NCI-H1048 (cell line): Measurements from ENCODE around the gene ENAH.
A peak's percentile ranks its signal among the peaks of the same experiment; 100 is the strongest.
"Not testable (repeated sequence)": the region's sequence is repeated elsewhere in the genome, so short reads cannot be mapped to it uniquely, and the experiment has no call there.

Experiments
- DNase-seq: peaks from one replicate; lab custom pipeline; 2025; lab: John Stamatoyannopoulos, UW

The ENAH gene

DNA sequence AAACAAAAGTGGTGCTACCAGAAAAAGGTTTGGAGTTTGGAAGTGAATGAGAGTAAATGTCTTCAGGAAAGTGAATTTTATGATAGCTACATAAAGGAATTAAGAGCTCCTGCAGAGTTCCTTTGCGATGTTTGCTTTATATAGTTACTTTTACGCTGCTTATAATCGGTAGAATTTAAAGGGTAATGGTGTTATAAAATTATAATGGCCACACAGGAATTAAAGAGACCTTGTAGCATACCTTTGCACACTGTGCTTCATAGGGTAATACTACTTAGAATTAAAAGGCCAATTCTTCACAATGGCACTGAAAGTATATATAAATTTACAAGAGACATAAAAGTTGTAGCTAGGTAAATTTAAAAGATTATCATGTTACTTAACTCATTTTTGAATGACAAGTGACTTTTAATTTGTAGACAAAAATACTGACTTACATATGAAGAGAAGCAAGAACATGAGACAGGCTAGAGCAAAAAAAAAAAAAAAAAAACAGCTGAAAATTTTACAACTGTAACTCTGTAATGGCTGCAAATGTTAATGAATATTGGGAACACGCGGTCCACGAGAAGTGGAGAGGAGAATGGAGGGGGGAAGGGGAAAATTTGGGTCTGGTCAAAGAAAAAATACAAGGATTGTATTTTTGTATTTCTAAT is 159.2 kb downstream of the ENAH start:
- no peak for DNase-seq

DNA sequence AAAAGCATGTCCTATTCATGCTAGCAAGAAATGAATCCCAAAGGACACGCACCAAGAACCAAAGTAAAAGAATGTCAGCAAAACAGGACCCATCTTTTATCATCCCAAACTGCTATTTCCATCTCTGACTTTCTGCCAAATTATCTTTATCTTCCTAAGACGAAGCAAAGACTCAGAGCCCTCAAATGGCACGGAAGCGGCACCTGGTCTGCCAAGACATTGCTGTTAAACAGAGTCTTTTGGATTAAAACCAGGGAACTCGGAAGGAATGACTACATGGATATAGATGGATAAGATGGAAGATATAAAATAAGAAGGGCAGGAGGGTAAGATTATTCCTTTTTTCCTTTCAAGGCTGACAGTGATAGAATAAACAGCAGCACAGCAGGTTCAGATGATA is 164.2 kb downstream of the ENAH start:
- no peak for DNase-seq

GRCh38 chr1:225486856-225487255 is 166.1 kb downstream of the ENAH start:
- no peak for DNase-seq

- no peak for DNase-seq
Observed at GRCh38 chr1:225485991-225486530, 166.9 kb downstream of the ENAH start.

DNA sequence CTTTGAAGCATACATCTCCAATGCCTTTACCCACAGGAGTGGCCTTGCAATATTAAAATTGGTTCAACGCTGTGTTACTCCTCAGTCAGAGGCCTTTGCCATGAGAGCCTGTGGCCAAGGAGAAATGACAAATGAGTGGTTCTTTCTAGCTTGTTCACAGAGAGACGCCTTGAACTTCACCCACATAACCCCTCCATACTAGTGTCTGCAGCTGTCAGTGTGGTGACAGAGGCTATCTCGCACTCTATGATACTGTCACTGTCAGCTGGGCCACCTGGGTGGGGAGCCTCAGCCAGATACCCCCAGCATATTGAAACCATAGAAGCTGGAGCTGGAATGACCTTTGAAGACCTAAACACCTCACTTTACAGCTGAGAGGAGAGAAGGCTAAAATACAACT is 167.7 kb downstream of the ENAH start:
- no peak for DNase-seq

- DNase-seq = no peak
Observed at GRCh38 chr1:225484657-225485214, 168.2 kb downstream of the ENAH start.

DNA sequence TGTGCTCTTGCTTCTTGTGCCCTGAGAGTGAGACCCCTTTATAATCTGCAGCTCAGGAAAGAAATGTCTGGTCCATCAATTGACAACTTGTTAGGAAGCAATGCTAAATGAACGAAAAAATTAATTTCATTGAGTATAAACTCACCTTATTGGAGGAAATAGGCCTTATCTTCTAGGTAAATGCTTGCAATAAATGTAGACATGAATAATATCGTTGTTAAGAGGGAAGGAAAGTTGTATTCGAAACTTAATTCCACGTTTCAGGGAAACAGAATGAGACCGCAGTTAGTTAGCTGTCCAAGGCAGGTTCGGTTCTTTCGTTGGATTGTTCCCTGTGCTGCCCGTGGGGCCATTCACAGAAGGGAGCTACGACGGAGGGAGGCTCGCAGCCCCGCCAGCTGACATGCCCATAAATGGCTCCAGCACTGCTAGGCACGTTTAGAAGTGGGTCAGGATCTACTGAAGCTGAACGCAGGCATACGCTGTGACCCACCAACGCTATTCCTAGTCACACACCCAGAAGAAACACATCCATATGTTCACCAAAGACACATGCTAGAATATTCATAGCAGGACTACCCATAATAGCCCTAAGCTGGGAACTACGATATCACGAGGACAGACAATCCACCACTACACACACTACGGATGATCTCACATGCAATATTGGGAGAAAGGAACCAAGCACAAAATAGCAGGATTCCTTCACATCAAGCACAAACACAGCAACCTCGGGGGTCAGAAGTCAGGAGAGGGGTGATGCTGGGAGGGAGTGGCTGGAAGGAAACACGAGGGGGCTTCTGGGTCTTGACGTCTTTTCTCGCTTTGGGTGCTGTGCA is 168.9 kb downstream of the ENAH start:
- no peak for DNase-seq

DNA sequence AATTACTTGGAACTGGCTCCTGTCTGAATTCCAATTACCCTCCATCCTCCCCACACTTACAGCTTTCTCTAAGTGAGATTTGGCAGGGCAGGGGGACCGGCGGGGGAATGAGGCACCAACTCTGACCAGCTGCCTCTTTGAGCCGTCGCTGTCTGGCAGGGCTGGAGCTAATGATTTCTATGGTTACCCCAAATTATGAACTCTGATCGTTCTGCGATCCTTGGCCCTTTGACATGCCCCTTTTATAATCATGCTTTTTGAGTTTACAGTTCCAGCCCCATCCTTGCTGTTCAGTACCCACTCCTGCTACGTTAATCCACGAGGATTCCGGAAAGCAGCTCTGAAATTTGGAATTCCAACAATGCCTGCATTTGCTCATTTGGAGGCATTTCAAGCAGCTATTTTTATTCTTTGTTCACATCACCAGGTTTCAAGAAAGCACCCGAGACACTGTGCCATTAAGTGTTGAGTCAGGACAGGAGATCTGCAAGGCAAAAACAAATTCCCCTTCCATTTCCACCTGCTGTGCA is 170.4 kb downstream of the ENAH start:
- no peak for DNase-seq

- no peak for DNase-seq
Observed at GRCh38 chr1:225481738-225482137, 171.2 kb downstream of the ENAH start.

DNA sequence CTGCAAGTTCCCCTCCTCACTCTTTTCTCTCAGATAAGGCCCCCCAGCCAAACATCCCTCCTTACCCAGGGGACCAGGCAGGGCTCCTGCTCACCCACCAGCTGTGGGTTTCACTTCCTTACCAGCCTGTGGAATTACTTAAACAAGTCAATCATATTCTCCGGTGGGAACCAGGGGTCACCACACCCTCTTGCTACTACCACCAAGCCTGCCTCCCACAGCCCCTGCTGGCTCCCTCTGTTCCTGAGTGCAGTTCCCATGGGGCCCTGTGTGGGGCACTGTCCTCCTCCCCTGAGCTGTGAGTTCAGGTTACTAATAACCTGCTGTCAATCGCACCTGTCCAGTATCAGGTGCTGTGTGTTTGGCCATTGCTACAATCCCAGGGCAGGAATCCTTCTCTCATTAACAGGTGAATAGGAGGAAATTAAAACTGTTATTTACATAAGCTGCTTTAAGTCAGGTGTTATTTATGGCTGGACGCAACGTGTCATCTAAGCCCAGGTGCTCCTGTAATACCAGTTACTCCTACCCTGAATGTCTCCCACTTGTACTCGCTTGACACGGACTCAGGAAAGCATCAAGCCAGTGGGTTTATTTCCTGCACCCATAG is 172.0 kb downstream of the ENAH start:
- DNase-seq = no peak

- DNase-seq = no peak
Observed at GRCh38 chr1:225479996-225480720, 172.8 kb downstream of the ENAH start.

- no peak for DNase-seq
Observed at GRCh38 chr1:225479341-225479740, 173.6 kb downstream of the ENAH start.

GRCh38 chr1:225477296-225477911 is 175.5 kb downstream of the ENAH start:
- DNase-seq = no peak

- DNase-seq = no peak
Observed at GRCh38 chr1:225476538-225476988, 176.4 kb downstream of the ENAH start.

DNA sequence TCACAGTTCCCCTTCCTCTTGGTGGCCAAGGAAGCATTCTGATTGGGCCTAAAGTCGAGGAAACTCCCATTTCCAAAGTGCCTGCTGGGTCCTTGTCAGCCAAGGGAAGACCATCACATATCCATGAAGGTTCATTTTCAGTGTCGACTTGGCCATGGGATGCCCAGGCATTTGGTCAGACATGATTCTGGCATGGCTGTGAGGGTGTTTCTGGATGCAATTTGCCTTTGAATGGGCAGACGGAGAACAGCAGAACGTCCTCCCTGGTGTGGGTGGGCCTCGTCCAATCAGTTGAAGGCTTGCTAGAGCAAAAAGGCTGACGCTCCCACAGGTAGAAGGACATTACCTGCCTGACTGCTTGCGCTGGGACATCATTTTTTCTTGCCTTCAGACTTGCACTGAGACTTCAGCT is 176.8 kb downstream of the ENAH start:
- no peak for DNase-seq

DNA sequence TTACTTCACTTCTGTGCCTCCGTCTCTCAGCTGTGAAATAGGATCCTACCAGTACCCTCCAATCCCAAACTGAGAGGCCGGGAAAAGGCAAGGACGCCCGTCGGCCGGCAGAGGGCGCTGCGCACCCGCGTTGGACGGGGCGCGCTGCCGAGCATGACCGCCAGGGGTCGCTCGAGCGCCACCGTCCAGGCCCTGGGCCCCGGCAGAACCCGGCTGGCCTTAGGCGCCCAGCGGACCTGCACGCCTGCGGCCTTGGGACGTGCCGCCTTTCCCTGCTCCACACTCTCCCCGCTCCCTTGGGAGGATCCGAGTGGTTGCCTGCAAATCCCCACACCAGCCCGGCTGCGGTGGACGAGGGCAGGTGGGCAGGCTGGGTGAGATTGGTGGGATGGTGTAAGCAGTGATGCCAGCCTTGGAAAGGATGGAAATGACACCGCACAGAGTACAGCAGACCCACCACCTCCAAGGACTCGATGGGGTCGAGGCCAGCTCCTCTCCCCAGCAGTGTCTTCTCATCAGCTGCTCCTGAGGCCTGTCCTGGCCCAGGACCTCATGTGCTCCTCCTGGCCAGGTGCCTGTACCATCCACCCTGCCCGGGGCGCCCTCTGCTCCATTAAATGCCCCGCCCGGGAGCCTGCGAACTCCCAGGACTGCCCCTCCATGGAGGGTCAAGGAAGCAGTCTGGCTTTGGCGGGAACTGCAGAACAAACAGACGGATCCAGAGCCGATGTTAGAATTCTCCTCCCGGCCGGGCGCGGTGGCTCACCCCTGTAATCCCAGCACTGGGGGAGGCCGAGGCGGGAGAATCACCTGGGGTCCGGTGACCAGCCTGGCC is 177.7 kb downstream of the ENAH start:
- DNase-seq = peak; percentile 42

DNA sequence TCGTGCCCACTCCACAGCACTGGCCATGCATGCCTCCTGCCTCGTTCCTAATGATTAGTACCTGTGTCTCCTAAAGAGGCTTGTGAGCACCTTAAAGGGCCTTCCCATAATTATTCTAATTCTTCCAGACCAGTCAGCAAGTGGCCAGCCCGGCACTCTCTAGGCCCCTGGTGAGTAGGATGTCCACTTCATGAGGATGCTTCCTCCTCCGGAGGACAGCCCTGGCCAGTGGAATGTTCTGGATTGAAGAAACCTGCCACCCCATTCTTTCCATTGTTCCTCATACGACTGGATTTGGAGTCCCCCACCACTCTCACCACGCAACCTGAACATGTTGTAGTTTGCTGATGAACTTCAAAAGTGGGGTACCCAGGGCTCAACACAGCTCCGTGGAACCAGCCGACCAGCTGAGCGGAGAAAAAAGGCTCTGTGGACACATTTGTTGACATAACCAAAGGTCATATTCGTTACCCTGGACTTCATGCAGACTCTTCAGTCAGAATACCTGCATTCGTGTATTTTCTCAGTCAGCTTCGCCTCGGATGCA is 178.4 kb downstream of the ENAH start:
- DNase-seq = no peak

GRCh38 chr1:225473676-225474438 is 179.1 kb downstream of the ENAH start:
- DNase-seq = not testable (repeated sequence)

DNA sequence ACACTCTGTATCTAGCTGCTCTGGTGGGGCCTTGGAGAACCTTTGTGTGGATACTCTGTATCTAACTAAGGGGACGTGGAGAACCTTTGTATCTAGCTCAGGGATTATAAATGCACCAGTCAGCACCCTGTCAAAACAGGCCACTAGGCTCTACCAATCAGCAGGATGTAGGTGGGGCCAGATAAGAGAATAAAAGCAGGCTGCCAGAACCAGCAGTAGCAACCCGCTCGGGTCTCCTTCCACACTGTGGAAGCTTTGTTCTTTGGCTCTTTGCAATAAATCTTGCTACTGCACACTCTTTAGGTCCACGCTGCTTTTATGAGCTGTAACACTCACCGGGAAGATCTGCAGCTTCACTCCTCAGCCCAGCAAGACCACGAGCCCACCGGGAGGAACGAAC is 179.7 kb downstream of the ENAH start:
- DNase-seq = not testable (repeated sequence)
